ENCODE data around the gene GAS2L2. TPM values are rescaled to one million over a fixed set of nuclear protein-coding genes. Genes with fewer than 3 reads are reported as not detected.

Gene GAS2L2
- total RNA-seq, 1 donor from 2014 or later, result 3.1 TPM

DNA sequence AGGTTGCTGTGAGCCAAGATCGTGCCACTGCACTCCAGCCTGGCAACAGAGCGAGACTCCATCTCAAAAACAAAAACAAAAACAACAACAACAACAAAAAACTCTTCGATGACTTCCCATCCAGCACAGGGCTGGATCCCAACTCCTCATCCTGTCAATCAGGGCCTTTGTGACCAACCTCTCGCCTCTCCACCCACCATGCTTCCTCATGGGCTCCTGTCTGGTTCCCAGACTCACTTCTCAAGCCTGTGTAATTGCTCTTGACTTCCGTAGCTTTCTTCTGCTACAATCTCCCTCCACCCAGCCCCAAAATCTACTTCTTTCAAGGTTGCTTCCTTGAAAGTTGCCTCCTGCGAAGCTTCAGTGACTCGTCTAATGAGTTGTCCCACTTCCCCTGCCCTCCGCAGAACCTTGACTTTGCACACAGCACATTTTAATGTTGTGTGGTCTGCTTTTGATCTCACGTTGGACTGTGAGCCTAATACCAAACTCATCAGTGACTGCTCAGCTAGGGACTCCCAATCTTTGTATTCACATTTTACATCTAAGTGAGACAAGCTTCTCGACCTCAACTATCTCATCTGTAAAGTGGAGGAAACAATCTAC is 22.5 kb downstream of the GAS2L2 start:
- Histone ChIP-seq H3K27me3 (ENCODE audit: low read depth) (no peaks in the 10 kb centered on the region), H3K36me3 (peaks cover 19% of the 10 kb centered on the region), H3K9me3 (no peaks in the 10 kb centered on the region), H3K4me1 (peaks cover 17% of the 10 kb centered on the region), H3K4me3 (no peak overlapping the region), H3K27ac (no peak overlapping the region)
- DNase-seq (no peak), ATAC-seq (no peak)
- intact Hi-C loops (cut with DNase I), result no loop called here
- TF ChIP-seq, protein P1, sequence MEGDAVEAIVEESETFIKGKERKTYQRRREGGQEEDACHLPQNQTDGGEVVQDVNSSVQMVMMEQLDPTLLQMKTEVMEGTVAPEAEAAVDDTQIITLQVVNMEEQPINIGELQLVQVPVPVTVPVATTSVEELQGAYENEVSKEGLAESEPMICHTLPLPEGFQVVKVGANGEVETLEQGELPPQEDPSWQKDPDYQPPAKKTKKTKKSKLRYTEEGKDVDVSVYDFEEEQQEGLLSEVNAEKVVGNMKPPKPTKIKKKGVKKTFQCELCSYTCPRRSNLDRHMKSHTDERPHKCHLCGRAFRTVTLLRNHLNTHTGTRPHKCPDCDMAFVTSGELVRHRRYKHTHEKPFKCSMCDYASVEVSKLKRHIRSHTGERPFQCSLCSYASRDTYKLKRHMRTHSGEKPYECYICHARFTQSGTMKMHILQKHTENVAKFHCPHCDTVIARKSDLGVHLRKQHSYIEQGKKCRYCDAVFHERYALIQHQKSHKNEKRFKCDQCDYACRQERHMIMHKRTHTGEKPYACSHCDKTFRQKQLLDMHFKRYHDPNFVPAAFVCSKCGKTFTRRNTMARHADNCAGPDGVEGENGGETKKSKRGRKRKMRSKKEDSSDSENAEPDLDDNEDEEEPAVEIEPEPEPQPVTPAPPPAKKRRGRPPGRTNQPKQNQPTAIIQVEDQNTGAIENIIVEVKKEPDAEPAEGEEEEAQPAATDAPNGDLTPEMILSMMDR (IDR thresholded peaks at IDR 0.05), result no peak

DNA sequence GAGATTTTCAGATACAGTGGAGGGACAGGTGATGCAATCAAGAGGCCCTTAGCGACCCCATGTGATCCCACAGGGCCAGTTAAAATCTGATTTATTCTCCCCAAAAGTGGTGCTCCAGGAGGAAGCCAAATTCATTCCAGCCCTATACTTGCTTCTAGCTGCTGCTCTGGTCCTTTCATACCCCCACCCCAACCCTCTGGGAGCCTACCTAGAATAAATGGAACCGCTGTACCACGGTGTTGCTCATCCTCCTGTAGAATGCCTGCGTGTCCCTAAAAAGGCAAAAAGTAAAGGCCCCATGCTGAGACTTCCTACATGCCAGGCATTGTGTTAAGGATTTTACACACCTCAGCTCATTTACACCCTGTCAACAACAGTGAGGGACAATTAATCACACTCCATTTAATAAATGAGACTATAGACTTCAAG is 23.6 kb downstream of the GAS2L2 start:
- no peak overlapping the region for H3K27ac ChIP-seq
- no peak overlapping the region for H3K4me3 ChIP-seq
- H3K36me3 ChIP-seq, result peaks cover 30% of the 10 kb centered on the region
- intact Hi-C loops (cut with DNase I), result no loop called here
- no peaks in the 10 kb centered on the region for H3K27me3 ChIP-seq (ENCODE audit: low read depth)
- ATAC-seq, result no peak
- TF ChIP-seq, protein P1 (IDR thresholded peaks at IDR 0.05), result no peak
- H3K4me1 ChIP-seq, result peaks cover 17% of the 10 kb centered on the region
- no peaks in the 10 kb centered on the region for H3K9me3 ChIP-seq
- DNase-seq, result no peak

DNA sequence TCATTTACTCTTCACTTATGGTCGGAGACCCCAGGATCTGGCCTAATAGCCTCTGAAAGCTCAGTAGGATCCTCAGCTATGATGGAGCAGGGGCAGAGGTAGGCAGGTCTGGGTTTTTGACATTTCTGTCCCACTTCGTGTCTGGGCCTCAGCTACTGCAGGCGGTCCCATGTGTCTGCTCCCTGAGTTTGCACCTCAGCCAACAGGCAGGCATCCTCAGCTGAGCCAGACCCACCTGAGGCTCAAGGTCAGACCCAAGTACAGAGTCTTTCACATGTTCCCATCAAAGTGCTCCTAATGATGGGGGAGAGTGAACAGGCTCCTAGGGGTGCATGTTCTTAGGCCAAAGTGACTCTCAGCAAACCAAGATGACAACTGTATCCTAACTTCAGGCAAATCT is 24.5 kb downstream of the GAS2L2 start:
- Histone ChIP-seq H3K36me3 (peaks cover 39% of the 10 kb centered on the region), H3K27me3 (ENCODE audit: low read depth) (no peaks in the 10 kb centered on the region), H3K9me3 (no peaks in the 10 kb centered on the region), H3K27ac (no peak overlapping the region), H3K4me1 (peaks cover 17% of the 10 kb centered on the region), H3K4me3 (no peak overlapping the region)
- DNase-seq, result no peak
- intact Hi-C loops (cut with DNase I), result no loop called here
- TF ChIP-seq, protein P1 (IDR thresholded peaks at IDR 0.05), result no peak
- no peak for ATAC-seq

DNA sequence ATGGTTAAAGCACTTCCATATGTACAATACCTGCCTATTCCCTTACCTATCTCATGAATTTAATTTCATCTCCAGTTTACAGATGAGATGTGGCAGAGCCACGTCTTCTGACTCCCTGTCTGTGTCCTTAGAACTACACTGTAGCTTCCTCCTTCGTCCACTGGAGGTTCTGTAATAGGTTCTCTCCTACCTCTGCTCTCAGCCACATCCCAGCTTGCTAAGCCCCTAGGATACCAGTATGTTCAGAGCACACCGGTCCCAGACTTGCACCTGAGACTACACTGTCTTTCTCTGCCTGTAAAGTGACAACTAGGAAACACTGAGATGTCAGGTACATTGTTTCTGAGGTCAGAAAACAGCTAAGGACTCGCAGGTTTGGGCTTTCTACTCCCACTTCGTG is 25.4 kb downstream of the GAS2L2 start:
- H3K36me3 ChIP-seq, result peaks cover 48% of the 10 kb centered on the region
- no peak overlapping the region for H3K27ac ChIP-seq
- peaks cover 17% of the 10 kb centered on the region for H3K4me1 ChIP-seq
- H3K4me3 ChIP-seq, result no peak overlapping the region
- intact Hi-C loops (cut with DNase I), result no loop called here
- H3K9me3 ChIP-seq, result no peaks in the 10 kb centered on the region
- no peaks in the 10 kb centered on the region for H3K27me3 ChIP-seq (ENCODE audit: low read depth)
- no peak for DNase-seq
- ATAC-seq, result no peak
- TF ChIP-seq, protein P1 (IDR thresholded peaks at IDR 0.05), result no peak

DNA sequence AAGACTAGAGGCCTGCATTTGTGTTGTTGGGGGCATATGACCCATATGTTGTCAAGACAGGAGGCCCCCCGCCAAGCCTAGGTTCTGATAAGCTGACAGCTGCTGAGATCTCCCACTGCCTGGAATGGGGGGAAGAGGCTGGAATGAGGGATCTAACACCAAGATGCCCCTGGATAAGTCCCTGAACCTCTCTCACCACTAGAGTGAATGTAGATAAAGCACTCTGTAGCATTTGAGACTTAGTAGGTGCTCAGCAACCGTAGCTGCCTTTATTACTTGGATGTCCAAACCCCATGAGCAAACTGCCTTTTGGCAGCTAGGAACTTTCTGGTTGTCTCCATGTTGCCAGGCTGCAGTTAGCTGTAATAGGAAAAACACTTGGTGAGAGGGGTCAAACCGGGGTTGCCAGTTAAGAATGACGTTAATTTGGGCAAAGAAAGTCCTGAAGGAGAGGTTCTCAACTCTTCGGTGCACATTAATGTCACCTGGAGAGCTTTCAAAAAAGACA is 26.0 kb downstream of the GAS2L2 start:
- DNase-seq, result no peak

More for the DNA sequence above, 26.0 kb downstream of the GAS2L2 start:
- TF ChIP-seq, protein P1 (IDR thresholded peaks at IDR 0.05), result no peak
- intact Hi-C loops (cut with DNase I), result no loop called here
- Histone ChIP-seq H3K4me3 (no peak overlapping the region), H3K4me1 (peaks cover 12% of the 10 kb centered on the region), H3K9me3 (no peaks in the 10 kb centered on the region), H3K27me3 (ENCODE audit: low read depth) (no peaks in the 10 kb centered on the region), H3K36me3 (peaks cover 52% of the 10 kb centered on the region), H3K27ac (no peak overlapping the region)
- ATAC-seq, result no peak

Measured in lower lobe of right lung (tissue), 2 donors.